Activated B cell treated with CpG ODN at 0.5 μM for 24 hours (primary cell): ENCODE measurements around the gene GGACT. TPM values are rescaled to one million over a fixed set of nuclear protein-coding genes. Genes with fewer than 3 reads are reported as not detected.

Experiments
- ATAC-seq: fragments of 200-7000 bp; cut with Tn5 transposase; one replicate; pipeline ENCODE4 v1.10.0; 2021; ENCODE audit warnings: low read depth, mild to moderate bottlenecking, moderate library complexity
- CTCF ChIA-PET: fragments of 350-600 bp; sonication (Branson Sonifier 250); formaldehyde crosslinking; loops from one replicate; lab custom pipeline; 2021; ENCODE audit warnings: antibody characterized with exemption; lab: Charles Lee
- POLR2A ChIA-PET: fragments of 350-600 bp; sonication (Branson Sonifier 250); formaldehyde crosslinking; loops from one replicate; lab custom pipeline; 2021; ENCODE audit warnings: antibody characterized with exemption; lab: Charles Lee
- DNase-seq: peaks from one replicate; pipeline ENCODE4 v3.0.0; 2022
- H3K27ac Mint-ChIP-seq: one replicate; pipeline ENCODE4 v1.8.0; 2020; ENCODE audit warnings: mixed read lengths
- H3K27me3 Mint-ChIP-seq: one replicate; pipeline ENCODE4 v1.8.0; 2021; ENCODE audit warnings: mixed read lengths
- H3K36me3 Mint-ChIP-seq: one replicate; pipeline ENCODE4 v1.8.0; 2021; ENCODE audit warnings: low read depth, mixed read lengths
- H3K4me1 Mint-ChIP-seq: one replicate; pipeline ENCODE4 v1.8.0; 2021; ENCODE audit warnings: mixed read lengths
- H3K4me3 Mint-ChIP-seq: one replicate; pipeline ENCODE4 v1.8.0; 2020; ENCODE audit warnings: mild to moderate bottlenecking, mixed read lengths
- H3K9me3 Mint-ChIP-seq: one replicate; pipeline ENCODE4 v1.8.0; 2020; ENCODE audit warnings: mixed read lengths
- CTCF ChIP-seq: fragments of 200-600 bp; IDR thresholded peaks from one replicate; pipeline ENCODE4 v1.8.0; 2022; ENCODE audit warnings: antibody characterized with exemption, mild to moderate bottlenecking
- intact Hi-C: fragments of 100-400 bp; cut with micrococcal nuclease; formaldehyde crosslinking; loops from one replicate; pipeline ENCODE4 v1.15.1; 2024
- total RNA-seq: library from RNA; stranded (reverse); gene quantifications from 2 replicates; pipeline ENCODE4 v1.2.3, GENCODE V29; 2022

GGACT gene
- total RNA-seq, 1 donor from 2014 or later = 6.5 TPM

- POLR2A ChIA-PET = interaction anchor here (0.7 to 2.9 kb wide), 4 partner anchors 22 to 1410 kb away, joined by 3 to 11 read pairs (median 6); partner anchors contain the start of genes GGACT, TMTC4 and UBAC2
- CTCF ChIA-PET = interaction anchor here (0.7 to 2.1 kb wide), 3 partner anchors 15 to 23 kb away, joined by 3 to 5 read pairs (median 3); no protein-coding TSS in a partner anchor
- ATAC-seq = peak; percentile 59
These were observed 22.1 kb upstream of the GGACT start for GRCh38 chr13:100610391-100611347.

GRCh38 chr13:100608906-100609305, 20.3 kb upstream of the GGACT start:
- ATAC-seq (peak; percentile 77), DNase-seq (no peak)
- Mint-ChIP-seq H3K36me3 (peaks cover 9% of the 10 kb centered on the region), H3K4me1 (peaks cover 50% of the 10 kb centered on the region), H3K9me3 (no peaks in the 10 kb centered on the region), H3K27ac (peak overlapping the region; percentile 78), H3K4me3 (peak overlapping the region; percentile 32), H3K27me3 (no peaks in the 10 kb centered on the region)
- POLR2A ChIA-PET = interaction anchor here (0.6 to 2.9 kb wide), 2 partner anchors 20 to 66 kb away, joined by 4 to 11 read pairs; partner anchors contain the start of gene GGACT
- CTCF ChIA-PET = interaction anchor here (2.1 kb wide), 1 partner anchor 13 kb away, joined by 5 read pairs; no protein-coding TSS in a partner anchor
- no peak for TF ChIP-seq CTCF
- intact Hi-C loops = no loop called here

More at GRCh38 chr13:100610391-100611347, 22.1 kb upstream of the GGACT start:
- peak overlapping the region; percentile 78 for H3K27ac Mint-ChIP-seq
- TF ChIP-seq CTCF = no peak
- peaks cover 50% of the 10 kb centered on the region for H3K4me1 Mint-ChIP-seq
- H3K27me3 Mint-ChIP-seq = no peaks in the 10 kb centered on the region
- intact Hi-C loops = loop anchor here (1.0 to 5.0 kb wide), 3 partner anchors 22 to 64 kb away; partner anchors contain the start of genes GGACT and TMTC4
- peak overlapping the region; percentile 59 for H3K4me3 Mint-ChIP-seq
- H3K36me3 Mint-ChIP-seq = peaks cover 9% of the 10 kb centered on the region
- H3K9me3 Mint-ChIP-seq = no peaks in the 10 kb centered on the region
- DNase-seq = no peak

GRCh38 chr13:100608489-100608888, 19.9 kb upstream of the GGACT start:
- ChIA-PET CTCF (no interaction called here), POLR2A (interaction anchor here (2.9 kb wide), 1 partner anchor 20 kb away, joined by 11 read pairs; the partner anchor contains the start of gene GGACT)
- no peak for ATAC-seq
- no peak for TF ChIP-seq CTCF
- DNase-seq = no peak
- Mint-ChIP-seq H3K4me3 (no peak overlapping the region), H3K27me3 (no peaks in the 10 kb centered on the region), H3K36me3 (peaks cover 13% of the 10 kb centered on the region), H3K4me1 (peaks cover 50% of the 10 kb centered on the region), H3K9me3 (no peaks in the 10 kb centered on the region), H3K27ac (peak overlapping the region; percentile 78)
- intact Hi-C loops = no loop called here

- Mint-ChIP-seq H3K27me3 (no peaks in the 10 kb centered on the region), H3K4me3 (no peak overlapping the region), H3K27ac (no peak overlapping the region), H3K9me3 (no peaks in the 10 kb centered on the region), H3K4me1 (peaks cover 29% of the 10 kb centered on the region), H3K36me3 (peaks cover 10% of the 10 kb centered on the region)
- no peak for TF ChIP-seq CTCF
- no peak for DNase-seq
- intact Hi-C loops = no loop called here
- ATAC-seq = no peak
- ChIA-PET POLR2A (no interaction called here), CTCF (interaction anchor here (0.7 kb wide), 1 partner anchor 12 kb away, joined by 3 read pairs; no protein-coding TSS in a partner anchor)
These were observed 16.5 kb upstream of the GGACT start for GRCh38 chr13:100604918-100605710.
